DMS79 (cell line): Measurements from ENCODE around the gene TTC34.

Experiments
- DNase-seq: peaks from one replicate; lab custom pipeline; 2025; lab: John Stamatoyannopoulos, UW

Gene TTC34

GRCh38 chr1:2625311-2625710 lies 176.2 kb downstream of the TTC34 start:
- no peak for DNase-seq

GRCh38 chr1:2624735-2625300 lies 176.7 kb downstream of the TTC34 start:
- DNase-seq, result no peak

GRCh38 chr1:2623571-2624337 lies 177.7 kb downstream of the TTC34 start:
- no peak for DNase-seq

- no peak for DNase-seq
Observed at GRCh38 chr1:2617971-2618470, 183.5 kb downstream of the TTC34 start.

GRCh38 chr1:2614145-2614544 lies 187.3 kb downstream of the TTC34 start:
- no peak for DNase-seq

- DNase-seq, result no peak
Observed at GRCh38 chr1:2612591-2613365, 188.7 kb downstream of the TTC34 start.

- DNase-seq, result no peak
Observed at GRCh38 chr1:2611621-2612437, 189.7 kb downstream of the TTC34 start.

- no peak for DNase-seq
Observed at GRCh38 chr1:2611031-2611501, 190.4 kb downstream of the TTC34 start.

GRCh38 chr1:2610036-2610959 lies 191.2 kb downstream of the TTC34 start:
- DNase-seq, result no peak

GRCh38 chr1:2609319-2610035 lies 192.0 kb downstream of the TTC34 start:
- no peak for DNase-seq

- no peak for DNase-seq
Observed at GRCh38 chr1:2607641-2608091, 193.8 kb downstream of the TTC34 start.

GRCh38 chr1:2606881-2607621 lies 194.4 kb downstream of the TTC34 start:
- no peak for DNase-seq

GRCh38 chr1:2606396-2606880 lies 195.1 kb downstream of the TTC34 start:
- no peak for DNase-seq

- no peak for DNase-seq
Observed at GRCh38 chr1:2605509-2606395, 195.7 kb downstream of the TTC34 start.

GRCh38 chr1:2604844-2605508 lies 196.5 kb downstream of the TTC34 start:
- DNase-seq, result no peak

- no peak for DNase-seq
Observed at GRCh38 chr1:2604156-2604843, 197.2 kb downstream of the TTC34 start.
